CD4-positive, alpha-beta T cell (primary cell): ENCODE data around the gene PUS1. TPM values are rescaled to one million over a fixed set of nuclear protein-coding genes. Genes with fewer than 3 reads are reported as not detected.

Experiments
- ATAC-seq: fragments of 200-7000 bp; cut with Tn5 transposase; one replicate; pipeline ENCODE4 v1.10.0; 2022; ENCODE audit warnings: mild to moderate bottlenecking; ENCODE audit not compliant: poor library complexity
- CTCF ChIA-PET: fragments of 350-600 bp; sonication (Branson Sonifier 250); formaldehyde crosslinking; loops from one replicate; lab custom pipeline; 2021; ENCODE audit warnings: antibody characterized with exemption, inconsistent platforms; lab: Charles Lee
- POLR2A ChIA-PET: fragments of 350-600 bp; sonication (Branson Sonifier 250); formaldehyde crosslinking; loops from one replicate; lab custom pipeline; 2021; ENCODE audit warnings: antibody characterized with exemption, inconsistent platforms; lab: Charles Lee
- DNase-seq, 14 experiments: peaks; one replicate each; pipeline ENCODE4 v3.0.0-alpha.2; 2013 to 2020; ENCODE audit warnings: mixed read lengths in 2 of 14
- H3K27ac ChIP-seq, 2 donors: one replicate each; pipeline versions ENCODE4 v1.5.1 to v1.7.0; 2013; ENCODE audit warnings: low read length in 2 of 2, low read depth in 1 of 2, mild to moderate bottlenecking in 1 of 2
- H3K27me3 ChIP-seq, 2 experiments: 1 replicate in 1 of 2; 2 replicates in 1 of 2; pipeline versions ENCODE4 v1.6.1 to v1.7.0; 2013; ENCODE audit warnings: low read length in 2 of 2, control low read depth in 1 of 2, mild to moderate bottlenecking in 1 of 2, moderate library complexity in 1 of 2; ENCODE audit not compliant: insufficient read depth in 2 of 2, control insufficient read depth in 1 of 2
- H3K36me3 ChIP-seq: one replicate; pipeline ENCODE4 v1.6.1; 2013; ENCODE audit warnings: low read length, control low read depth; ENCODE audit not compliant: insufficient read depth
- H3K4me1 ChIP-seq: one replicate; pipeline ENCODE4 v1.6.1; 2013; ENCODE audit warnings: low read length, control low read depth; ENCODE audit not compliant: insufficient read depth
- H3K4me3 ChIP-seq: one replicate; pipeline ENCODE4 v1.5.1; 2013; ENCODE audit warnings: mild to moderate bottlenecking, low read length, moderate library complexity
- H3K9me3 ChIP-seq, 2 experiments: 1 replicate in 1 of 2; 2 replicates in 1 of 2; pipeline versions ENCODE4 v1.6.1 to v1.7.0; 2013; ENCODE audit warnings: low read length in 2 of 2, mild to moderate bottlenecking in 2 of 2, control low read depth in 1 of 2, moderate library complexity in 1 of 2; ENCODE audit not compliant: control insufficient read depth in 1 of 2, insufficient read depth in 1 of 2
- H3K27ac Mint-ChIP-seq: one replicate; pipeline ENCODE4 v1.8.0; 2020; ENCODE audit warnings: mixed read lengths
- H3K27me3 Mint-ChIP-seq: one replicate; pipeline ENCODE4 v1.8.0; 2021; ENCODE audit warnings: mixed read lengths
- H3K36me3 Mint-ChIP-seq: one replicate; pipeline ENCODE4 v1.8.0; 2021; ENCODE audit warnings: low read depth, mixed read lengths
- H3K4me1 Mint-ChIP-seq: one replicate; pipeline ENCODE4 v1.8.0; 2021; ENCODE audit warnings: low read depth, mixed read lengths
- H3K4me3 Mint-ChIP-seq: one replicate; pipeline ENCODE4 v1.8.0; 2020; ENCODE audit warnings: mild to moderate bottlenecking, mixed read lengths
- H3K9me3 Mint-ChIP-seq: one replicate; pipeline ENCODE4 v1.8.0; 2020; ENCODE audit warnings: mixed read lengths
- intact Hi-C, 2 experiments: fragments of 100-400 bp; cut with DNase I in 1 of 2; cut with micrococcal nuclease in 1 of 2; formaldehyde crosslinking; loops; one replicate each; pipeline versions ENCODE4 v1.15.1 to v1.9.0; 2023 to 2025; cut with DNase I, micrococcal nuclease
- total RNA-seq, 174 experiments: library from RNA in 2 of 174; stranded (reverse) in 2 of 174; gene quantifications; one replicate each; pipeline ENCODE4 v1.2.3 and lab custom pipeline; 2021 to 2026
- TF ChIP-seq, protein P1 (sequence below): fragments of 200-600 bp; IDR thresholded peaks from one replicate; pipeline ENCODE4 v1.8.0; 2022; ENCODE audit warnings: antibody characterized with exemption, mild to moderate bottlenecking

PUS1 gene
- total RNA-seq, 2 experiments from 2014 or later, result 17.7 to 18.2 TPM

DNA sequence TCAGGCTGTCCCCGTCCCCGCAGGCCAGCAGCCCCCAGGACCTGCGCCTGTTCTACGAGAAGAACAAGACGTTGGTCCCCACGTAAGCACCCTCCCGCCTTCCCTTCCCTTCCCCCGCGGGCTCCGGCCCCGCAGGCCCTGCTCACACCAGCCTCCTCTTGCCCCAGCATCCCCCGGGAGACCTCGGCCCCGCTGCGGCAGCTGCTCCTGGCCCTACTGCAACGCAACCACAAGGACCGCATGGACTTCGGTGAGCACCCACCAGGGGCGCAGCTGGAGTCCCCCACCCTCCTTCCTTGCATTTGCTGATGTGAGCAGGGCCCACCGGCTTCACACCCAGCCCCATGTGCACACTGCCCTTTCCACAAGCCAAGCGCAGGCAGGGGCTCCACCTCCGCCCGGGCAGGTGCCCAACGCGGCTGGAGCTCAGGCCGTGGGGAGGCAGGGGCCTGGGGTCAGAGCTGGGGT lies 19.3 kb upstream of the PUS1 start:
- CTCF ChIA-PET, result no interaction called here

DNA sequence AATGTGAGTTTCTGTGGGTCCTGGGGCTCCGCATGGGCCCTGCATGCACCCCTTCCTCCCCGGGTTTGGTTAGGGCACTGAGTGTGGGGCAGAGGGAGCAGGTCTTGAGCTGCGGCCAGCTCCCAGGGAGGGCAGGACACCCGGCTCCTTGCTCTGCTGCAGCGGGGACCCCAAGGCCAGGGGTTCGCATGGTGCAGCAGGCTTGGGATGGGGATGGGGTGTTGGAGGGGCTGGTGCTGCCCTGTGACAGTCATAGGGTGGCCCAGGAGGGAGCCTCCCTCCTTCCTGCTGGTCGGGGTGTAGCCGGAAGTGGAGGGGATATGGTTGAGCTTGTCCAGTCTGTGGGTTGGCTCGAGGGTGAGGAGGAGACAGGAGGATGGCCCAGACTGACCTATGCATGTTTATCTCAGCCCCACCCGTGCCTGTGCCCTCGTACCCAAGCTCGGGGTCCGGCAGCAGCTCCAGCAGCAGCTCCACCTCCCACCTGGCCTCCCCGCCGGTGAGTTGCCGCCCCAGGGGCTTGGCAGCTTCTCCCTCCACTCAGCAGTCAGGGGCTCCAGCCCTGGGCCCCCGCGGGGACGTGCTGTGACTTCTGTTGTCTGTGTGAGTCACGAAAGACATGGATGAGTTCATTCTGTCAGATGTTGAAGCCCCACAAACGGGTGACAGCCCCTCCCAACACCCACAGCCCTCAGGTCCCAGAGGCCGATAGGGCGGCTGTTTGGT lies 18.6 kb upstream of the PUS1 start:
- H3K36me3 ChIP-seq, result peaks cover 57% of the 10 kb centered on the region
- Mint-ChIP-seq H3K4me3 (no peak overlapping the region), H3K4me1 (no peaks in the 10 kb centered on the region), H3K36me3 (peaks cover 28% of the 10 kb centered on the region), H3K27me3 (no peaks in the 10 kb centered on the region), H3K27ac (no peak overlapping the region), H3K9me3 (no peaks in the 10 kb centered on the region)
- ATAC-seq, result no peak
- TF ChIP-seq, protein P1, sequence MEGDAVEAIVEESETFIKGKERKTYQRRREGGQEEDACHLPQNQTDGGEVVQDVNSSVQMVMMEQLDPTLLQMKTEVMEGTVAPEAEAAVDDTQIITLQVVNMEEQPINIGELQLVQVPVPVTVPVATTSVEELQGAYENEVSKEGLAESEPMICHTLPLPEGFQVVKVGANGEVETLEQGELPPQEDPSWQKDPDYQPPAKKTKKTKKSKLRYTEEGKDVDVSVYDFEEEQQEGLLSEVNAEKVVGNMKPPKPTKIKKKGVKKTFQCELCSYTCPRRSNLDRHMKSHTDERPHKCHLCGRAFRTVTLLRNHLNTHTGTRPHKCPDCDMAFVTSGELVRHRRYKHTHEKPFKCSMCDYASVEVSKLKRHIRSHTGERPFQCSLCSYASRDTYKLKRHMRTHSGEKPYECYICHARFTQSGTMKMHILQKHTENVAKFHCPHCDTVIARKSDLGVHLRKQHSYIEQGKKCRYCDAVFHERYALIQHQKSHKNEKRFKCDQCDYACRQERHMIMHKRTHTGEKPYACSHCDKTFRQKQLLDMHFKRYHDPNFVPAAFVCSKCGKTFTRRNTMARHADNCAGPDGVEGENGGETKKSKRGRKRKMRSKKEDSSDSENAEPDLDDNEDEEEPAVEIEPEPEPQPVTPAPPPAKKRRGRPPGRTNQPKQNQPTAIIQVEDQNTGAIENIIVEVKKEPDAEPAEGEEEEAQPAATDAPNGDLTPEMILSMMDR, result no peak
- DNase-seq, result no peak
- no peaks in the 10 kb centered on the region for H3K27me3 ChIP-seq
- intact Hi-C loops, result no loop called here
- CTCF ChIA-PET, result no interaction called here
- H3K4me1 ChIP-seq, result peaks cover 3% of the 10 kb centered on the region
- POLR2A ChIA-PET, result no interaction called here
- no peak overlapping the region for H3K4me3 ChIP-seq
- no peak overlapping the region for H3K27ac ChIP-seq
- no peaks in the 10 kb centered on the region for H3K9me3 ChIP-seq

More for the DNA sequence above, 19.3 kb upstream of the PUS1 start:
- Histone ChIP-seq H3K9me3 (no peaks in the 10 kb centered on the region), H3K36me3 (peaks cover 50% of the 10 kb centered on the region), H3K27ac (no peak overlapping the region), H3K4me1 (peaks cover 10% of the 10 kb centered on the region), H3K27me3 (no peaks in the 10 kb centered on the region), H3K4me3 (no peak overlapping the region)
- POLR2A ChIA-PET, result no interaction called here
- intact Hi-C loops, result no loop called here
- peaks cover 22% of the 10 kb centered on the region for H3K36me3 Mint-ChIP-seq
- no peak for DNase-seq
- ATAC-seq, result no peak
- H3K27me3 Mint-ChIP-seq, result no peaks in the 10 kb centered on the region
- no peaks in the 10 kb centered on the region for H3K9me3 Mint-ChIP-seq
- no peak overlapping the region for H3K27ac Mint-ChIP-seq
- no peaks in the 10 kb centered on the region for H3K4me1 Mint-ChIP-seq
- H3K4me3 Mint-ChIP-seq, result no peak overlapping the region
- TF ChIP-seq, protein P1, result no peak

DNA sequence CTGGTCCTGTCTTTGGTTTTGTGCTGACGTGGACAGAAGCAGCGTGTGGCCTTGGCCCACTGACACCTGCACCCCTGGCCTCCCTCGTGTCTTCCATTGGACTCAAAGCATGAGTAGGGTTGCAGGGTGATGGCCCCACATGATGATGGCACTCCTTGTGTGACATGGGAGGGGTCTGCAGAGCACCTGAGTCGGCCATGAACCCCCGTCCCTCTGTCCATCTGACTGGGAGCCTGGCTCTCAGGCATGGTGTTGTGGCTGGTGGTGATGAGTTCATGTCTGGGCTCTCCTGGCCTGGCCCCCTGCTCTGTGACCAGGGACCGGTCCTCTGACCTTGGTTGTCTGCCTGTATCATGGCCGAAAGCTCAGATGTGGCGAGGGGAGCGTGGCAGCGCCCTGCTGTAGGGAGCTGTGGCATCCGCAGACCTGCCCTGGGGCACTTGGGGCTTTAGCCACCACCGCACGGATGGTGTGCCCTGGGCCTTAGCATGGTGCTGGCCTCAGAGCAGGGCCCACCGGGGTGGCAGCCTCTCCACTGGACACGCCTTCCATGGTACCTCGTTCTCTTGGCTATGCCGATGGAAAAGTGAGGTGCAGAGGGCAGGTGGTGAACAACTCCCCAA lies 17.9 kb upstream of the PUS1 start:
- ChIA-PET POLR2A (no interaction called here), CTCF (no interaction called here)
- no peak for ATAC-seq

More for the DNA sequence above, 17.9 kb upstream of the PUS1 start:
- DNase-seq, result no peak
- Histone ChIP-seq H3K9me3 (no peaks in the 10 kb centered on the region), H3K27ac (no peak overlapping the region), H3K36me3 (peaks cover 60% of the 10 kb centered on the region), H3K4me3 (no peak overlapping the region), H3K4me1 (no peaks in the 10 kb centered on the region), H3K27me3 (no peaks in the 10 kb centered on the region)
- TF ChIP-seq, protein P1, result no peak
- no peaks in the 10 kb centered on the region for H3K4me1 Mint-ChIP-seq
- H3K27ac Mint-ChIP-seq, result no peak overlapping the region
- no peaks in the 10 kb centered on the region for H3K27me3 Mint-ChIP-seq
- intact Hi-C loops, result no loop called here
- no peak overlapping the region for H3K4me3 Mint-ChIP-seq
- peaks cover 28% of the 10 kb centered on the region for H3K36me3 Mint-ChIP-seq
- H3K9me3 Mint-ChIP-seq, result no peaks in the 10 kb centered on the region
